22Rv1 (cell line): ENCODE measurements around the gene CRADD.

Experiments used
- CTCF ChIP-seq: fragments of 450-650 bp; IDR thresholded peaks from 2 replicates; pipeline ENCODE4 v1.5.1; 2017; ENCODE audit warnings: mild to moderate bottlenecking
- ZFX ChIP-seq: fragments of 450-650 bp; IDR thresholded peaks from 2 replicates; pipeline ENCODE4 v1.6.1; 2017; ENCODE audit warnings: antibody characterized with exemption, borderline replicate concordance

GRCh38 chr12:93642751-93643150 is 34.4 kb upstream of the CRADD start:
- TF ChIP-seq CTCF: no peak
- TF ChIP-seq ZFX: no peak
